OCI-LY1 (cell line): ENCODE measurements around the gene SMAD9.

Experiments used
- H2AFZ ChIP-seq: fragments of 200-600 bp; sonication (generic), shearing (Covaris generic); 2 replicates; pipeline ENCODE4 v1.6.0; 2014; ENCODE audit warnings: antibody characterized with exemption, mild to moderate bottlenecking, low read length
- H3F3A ChIP-seq: fragments of 200-600 bp; sonication (generic), shearing (Covaris generic); 2 replicates; pipeline ENCODE4 v1.6.0; 2014; ENCODE audit warnings: mild to moderate bottlenecking, antibody characterized with exemption, low read length, moderate library complexity; ENCODE audit not compliant: insufficient read depth
- H3K27ac ChIP-seq: fragments of 200-600 bp; sonication (generic); 2 replicates; pipeline ENCODE4 v1.5.1; 2014; ENCODE audit warnings: low read length, mixed run types, mild to moderate bottlenecking, low read depth; ENCODE audit not compliant: poor library complexity, severe bottlenecking
- H3K27me3 ChIP-seq: fragments of 200-600 bp; sonication (generic); 2 replicates; pipeline ENCODE4 v1.6.0; 2014; ENCODE audit warnings: antibody characterized with exemption, mild to moderate bottlenecking, low read length, moderate library complexity; ENCODE audit not compliant: insufficient read depth
- H3K36me3 ChIP-seq: fragments of 200-600 bp; sonication (generic); 2 replicates; pipeline ENCODE4 v1.6.1; 2014; ENCODE audit warnings: mild to moderate bottlenecking, antibody characterized with exemption, low read length, moderate library complexity, mixed read lengths; ENCODE audit not compliant: insufficient read depth
- H3K4me1 ChIP-seq: fragments of 200-600 bp; sonication (generic); 2 replicates; pipeline ENCODE4 v1.5.1; 2014; ENCODE audit warnings: mild to moderate bottlenecking, low read length, moderate library complexity; ENCODE audit not compliant: insufficient read depth, severe bottlenecking
- H3K4me2 ChIP-seq: fragments of 200-600 bp; sonication (generic), shearing (Covaris generic); 2 replicates; pipeline ENCODE4 v1.6.1; 2014; ENCODE audit warnings: low read length
- H3K4me3 ChIP-seq: fragments of 200-600 bp; sonication (generic); 2 replicates; pipeline ENCODE4 v1.5.1; 2014; ENCODE audit warnings: low read length, low read depth, mild to moderate bottlenecking, mixed read lengths; ENCODE audit not compliant: poor library complexity, severe bottlenecking
- H3K79me2 ChIP-seq: fragments of 200-600 bp; shearing (Covaris generic); 2 replicates; pipeline ENCODE4 v1.6.1; 2016; ENCODE audit warnings: mixed run types, low read length, mixed read lengths; ENCODE audit not compliant: insufficient read depth
- H3K9ac ChIP-seq: fragments of 200-600 bp; sonication (generic), shearing (Covaris generic); 2 replicates; pipeline ENCODE4 v1.6.1; 2014; ENCODE audit warnings: mild to moderate bottlenecking, low read length, mixed read lengths
- H3K9me2 ChIP-seq: fragments of 200-600 bp; sonication (generic), shearing (Covaris generic); 2 replicates; pipeline ENCODE4 v1.6.1; 2014; ENCODE audit warnings: low read depth, mild to moderate bottlenecking, low read length, mixed read lengths
- H3K9me3 ChIP-seq: fragments of 200-600 bp; shearing (Covaris generic); 2 replicates; pipeline ENCODE4 v1.6.1; 2014; ENCODE audit warnings: low read length, mixed read lengths
- H4K20me1 ChIP-seq: fragments of 200-600 bp; sonication (generic), shearing (Covaris generic); 2 replicates; pipeline ENCODE4 v1.6.0; 2016; ENCODE audit warnings: mild to moderate bottlenecking, low read length; ENCODE audit not compliant: insufficient read depth
- EZH2 ChIP-seq: fragments of 200-600 bp; sonication (generic), shearing (Covaris generic); IDR thresholded peaks from 2 replicates; pipeline ENCODE4 v1.8.0; 2017; ENCODE audit warnings: borderline replicate concordance, mixed run types, mild to moderate bottlenecking, antibody characterized with exemption, low read length, moderate library complexity, mixed read lengths
- TF ChIP-seq, protein P1 (sequence below): fragments of 200-600 bp; sonication (generic), shearing (Covaris generic); IDR thresholded peaks from 2 replicates; pipeline ENCODE4 v1.5.1; 2017; ENCODE audit warnings: mild to moderate bottlenecking, antibody characterized with exemption, low read length, moderate library complexity, mixed read lengths

Gene SMAD9

GRCh38 chr13:36813225-36813624, 106.8 kb downstream of the SMAD9 start:
- H3K9me2 ChIP-seq = no peaks in the 10 kb centered on the region

DNA sequence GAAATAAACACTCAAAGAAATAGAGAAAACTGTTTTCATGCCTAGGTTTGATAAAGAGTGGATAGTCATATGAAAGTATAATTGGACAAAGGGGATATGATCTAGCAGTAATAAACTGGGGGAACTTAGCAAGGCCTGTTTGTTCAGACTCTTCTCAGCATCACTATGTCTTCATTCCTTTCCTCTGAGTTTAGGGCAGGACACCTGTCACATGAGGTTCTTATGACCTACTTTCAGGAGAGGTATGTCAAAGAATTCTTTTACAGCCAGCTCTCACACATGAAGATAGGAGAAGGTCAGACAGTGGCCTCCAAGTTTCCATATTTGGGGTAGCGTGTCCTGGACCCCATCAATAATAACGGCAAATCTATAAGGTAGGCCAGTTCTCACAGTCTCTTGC, 112.4 kb downstream of the SMAD9 start:
- H3K9ac ChIP-seq = no peak overlapping the region
- TF ChIP-seq, protein P1, sequence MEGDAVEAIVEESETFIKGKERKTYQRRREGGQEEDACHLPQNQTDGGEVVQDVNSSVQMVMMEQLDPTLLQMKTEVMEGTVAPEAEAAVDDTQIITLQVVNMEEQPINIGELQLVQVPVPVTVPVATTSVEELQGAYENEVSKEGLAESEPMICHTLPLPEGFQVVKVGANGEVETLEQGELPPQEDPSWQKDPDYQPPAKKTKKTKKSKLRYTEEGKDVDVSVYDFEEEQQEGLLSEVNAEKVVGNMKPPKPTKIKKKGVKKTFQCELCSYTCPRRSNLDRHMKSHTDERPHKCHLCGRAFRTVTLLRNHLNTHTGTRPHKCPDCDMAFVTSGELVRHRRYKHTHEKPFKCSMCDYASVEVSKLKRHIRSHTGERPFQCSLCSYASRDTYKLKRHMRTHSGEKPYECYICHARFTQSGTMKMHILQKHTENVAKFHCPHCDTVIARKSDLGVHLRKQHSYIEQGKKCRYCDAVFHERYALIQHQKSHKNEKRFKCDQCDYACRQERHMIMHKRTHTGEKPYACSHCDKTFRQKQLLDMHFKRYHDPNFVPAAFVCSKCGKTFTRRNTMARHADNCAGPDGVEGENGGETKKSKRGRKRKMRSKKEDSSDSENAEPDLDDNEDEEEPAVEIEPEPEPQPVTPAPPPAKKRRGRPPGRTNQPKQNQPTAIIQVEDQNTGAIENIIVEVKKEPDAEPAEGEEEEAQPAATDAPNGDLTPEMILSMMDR = no peak
- TF ChIP-seq EZH2 = no peak
- no peak overlapping the region for H2AFZ ChIP-seq
- no peaks in the 10 kb centered on the region for H3K36me3 ChIP-seq
- H3K79me2 ChIP-seq = no peaks in the 10 kb centered on the region
- no peaks in the 10 kb centered on the region for H3K4me1 ChIP-seq
- H3F3A ChIP-seq = no peaks in the 10 kb centered on the region
- H3K4me3 ChIP-seq = no peak overlapping the region
- H3K9me2 ChIP-seq = no peaks in the 10 kb centered on the region
- no peaks in the 10 kb centered on the region for H3K27me3 ChIP-seq
- H4K20me1 ChIP-seq = no peaks in the 10 kb centered on the region
- H3K9me3 ChIP-seq = no peaks in the 10 kb centered on the region
- H3K4me2 ChIP-seq = no peak overlapping the region
- no peak overlapping the region for H3K27ac ChIP-seq

More at GRCh38 chr13:36813225-36813624, 106.8 kb downstream of the SMAD9 start:
- Histone ChIP-seq H3K36me3 (no peaks in the 10 kb centered on the region), H3K9me3 (no peaks in the 10 kb centered on the region), H4K20me1 (no peaks in the 10 kb centered on the region), H3K27me3 (no peaks in the 10 kb centered on the region), H3F3A (no peaks in the 10 kb centered on the region), H3K4me2 (no peak overlapping the region), H3K9ac (no peak overlapping the region), H3K4me3 (no peak overlapping the region), H3K27ac (no peak overlapping the region), H3K79me2 (no peaks in the 10 kb centered on the region), H2AFZ (no peak overlapping the region), H3K4me1 (peaks cover 3% of the 10 kb centered on the region)
- TF ChIP-seq EZH2 = no peak
- TF ChIP-seq, protein P1 = no peak

DNA sequence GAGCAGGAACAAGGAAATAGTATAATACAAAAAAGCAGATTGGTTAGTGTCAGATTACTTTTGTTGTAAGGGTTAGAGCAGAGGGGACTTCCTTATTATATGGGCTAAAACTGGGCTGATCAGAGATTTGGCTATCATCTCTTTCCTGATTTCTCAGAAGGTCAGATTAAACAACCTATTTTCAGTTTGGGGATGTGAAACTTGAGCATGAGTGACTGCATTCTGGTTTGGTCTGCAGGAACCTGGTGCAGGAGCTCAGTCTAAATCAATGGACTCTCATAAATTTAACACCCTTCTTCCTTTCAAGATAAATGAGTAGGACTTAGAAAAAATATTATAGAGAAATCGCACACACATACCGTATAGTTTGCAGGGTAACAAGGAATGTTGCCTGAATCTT, 113.9 kb downstream of the SMAD9 start:
- Histone ChIP-seq H3K4me2 (no peak overlapping the region), H3K9me2 (no peaks in the 10 kb centered on the region), H3K4me1 (no peaks in the 10 kb centered on the region), H3K79me2 (no peaks in the 10 kb centered on the region), H3F3A (no peaks in the 10 kb centered on the region), H2AFZ (no peak overlapping the region), H3K4me3 (no peak overlapping the region), H4K20me1 (no peaks in the 10 kb centered on the region), H3K36me3 (no peaks in the 10 kb centered on the region), H3K9ac (no peak overlapping the region), H3K27ac (no peak overlapping the region), H3K9me3 (no peaks in the 10 kb centered on the region), H3K27me3 (no peaks in the 10 kb centered on the region)
- TF ChIP-seq, protein P1 = no peak
- no peak for TF ChIP-seq EZH2
